Upper lobe of left lung (tissue), 6 donors: Measurements from ENCODE around the gene MCAT. TPM values are rescaled to one million over a fixed set of nuclear protein-coding genes. Genes with fewer than 3 reads are reported as not detected.

Source experiments
- ATAC-seq, 2 donors: fragments of 200-7000 bp; cut with Tn5 transposase; one replicate each; pipeline ENCODE4 v1.9.1; 2022; ENCODE audit warnings: mild to moderate bottlenecking in 2 of 2, moderate library complexity in 2 of 2; ENCODE audit not compliant: low FRiP score in 2 of 2
- DNase-seq, 2 donors: peaks; one replicate each; pipeline ENCODE4 v3.0.0-alpha.2; 2019 to 2020
- H3K27ac ChIP-seq, 4 donors: fragments of 200-600 bp; sonication (generic); one replicate each; pipeline ENCODE4 v1.5.1; 2016 to 2019
- H3K27me3 ChIP-seq, 4 donors: fragments of 200-600 bp; sonication (generic); one replicate each; pipeline ENCODE4 v1.5.1; 2017 to 2019
- H3K36me3 ChIP-seq, 4 donors: fragments of 200-600 bp; sonication (generic); one replicate each; pipeline ENCODE4 v1.5.1; 2016 to 2019
- H3K4me1 ChIP-seq, 4 donors: fragments of 200-600 bp; sonication (generic); one replicate each; pipeline ENCODE4 v1.5.1; 2018 to 2019
- H3K4me3 ChIP-seq, 4 donors: fragments of 200-600 bp; sonication (generic); one replicate each; pipeline ENCODE4 v1.5.1; 2017 to 2019; ENCODE audit warnings: mild to moderate bottlenecking in 2 of 4, moderate library complexity in 1 of 4
- H3K9me3 ChIP-seq, 4 donors: fragments of 200-600 bp; sonication (generic); one replicate each; pipeline ENCODE4 v1.5.1; 2018 to 2019
- CTCF ChIP-seq, 6 experiments: fragments of 450-650 bp in 4 of 6; fragments of 200-600 bp in 2 of 6; sonication (generic) in 2 of 6; IDR thresholded peaks; one replicate each; pipeline ENCODE4 v1.5.1; 2016 to 2019; ENCODE audit warnings: antibody characterized with exemption in 6 of 6
- EP300 ChIP-seq, 4 donors: sonication (generic); formaldehyde crosslinking; IDR thresholded peaks; one replicate each; pipeline ENCODE4 v1.5.1; 2017; ENCODE audit warnings: antibody characterized with exemption in 4 of 4, control low read depth in 2 of 4
- POLR2A ChIP-seq, 4 donors: fragments of 450-650 bp; IDR thresholded peaks; one replicate each; pipeline ENCODE4 v1.5.1; 2016 to 2017; ENCODE audit warnings: antibody characterized with exemption in 4 of 4, mild to moderate bottlenecking in 2 of 4
- POLR2AphosphoS5 ChIP-seq, 2 donors: sonication (generic); formaldehyde crosslinking; IDR thresholded peaks; one replicate each; pipeline ENCODE4 v1.5.1; 2017; ENCODE audit warnings: antibody characterized with exemption in 2 of 2
- WGBS, 2 donors: methylation state at CpG; one replicate each; pipeline ENCODE4 v1.1.5; 2017 to 2018; 5-methylcytosine and 5-hydroxymethylcytosine counted together
- total RNA-seq, 6 donors: library from RNA; depleted of rRNA in 4 of 6; stranded (reverse); fragments of >200 nt in 4 of 6; gene quantifications; one replicate each; pipeline versions ENCODE4 v1.1.0 to v1.2.1, GENCODE V29; 2016 to 2021
- donor health status: DM: no; HTN: no; CAD: no; lungs with moderate emphysema.
- donor health status: DM: no; HTN: yes; CAD: no; lungs with severe emphysema.

The MCAT gene
- total RNA-seq, 6 donors from 2014 or later = 15.6 to 34.4 (median 18.5) TPM

- H3K9me3 ChIP-seq = no peaks in the 10 kb centered on the region
- peaks cover 10 to 74% (median 58%) of the 10 kb centered on the region in 4 donors for H3K36me3 ChIP-seq
- no peak overlapping the region for H3K4me3 ChIP-seq
- H3K4me1 ChIP-seq = no peaks in the 10 kb centered on the region
- ATAC-seq = no peak
- 94% methylated on average over 19 of the region's 19 CpGs for WGBS, 2 donors
- TF ChIP-seq EP300 (IDR thresholded peaks at IDR 0.05) = no peak
- DNase-seq = peak in 1 of 2 donors; percentile 60
- H3K27me3 ChIP-seq = no peaks in the 10 kb centered on the region
- no peak overlapping the region for H3K27ac ChIP-seq
These were observed 29.0 kb upstream of the MCAT start for GRCh38 chr22:43172191-43172590.

- Histone ChIP-seq H3K36me3 (peaks cover 10 to 75% (median 58%) of the 10 kb centered on the region in 4 donors), H3K27me3 (no peaks in the 10 kb centered on the region), H3K27ac (no peak overlapping the region), H3K9me3 (no peaks in the 10 kb centered on the region), H3K4me3 (no peak overlapping the region), H3K4me1 (no peaks in the 10 kb centered on the region)
- no peak for ATAC-seq
- TF ChIP-seq CTCF (IDR thresholded peaks at IDR 0.05) = no peak
- WGBS, 2 donors = 90 to 98% methylated on average over 5 to 12 of the region's 12 CpGs
- DNase-seq = no peak
These were observed 28.4 kb upstream of the MCAT start for GRCh38 chr22:43171607-43172006.

GRCh38 chr22:43171019-43171491, 27.9 kb upstream of the MCAT start:
- no peak overlapping the region for H3K4me3 ChIP-seq
- DNase-seq (peak in 1 of 2 donors; percentile 63), ATAC-seq (no peak)
- no peaks in the 10 kb centered on the region for H3K27me3 ChIP-seq
- peaks cover 10 to 75% (median 56%) of the 10 kb centered on the region in 4 donors for H3K36me3 ChIP-seq
- H3K27ac ChIP-seq = no peak overlapping the region
- TF ChIP-seq POLR2AphosphoS5 (IDR thresholded peaks at IDR 0.05) (no peak), EP300 (IDR thresholded peaks at IDR 0.05) (no peak), POLR2A (IDR thresholded peaks at IDR 0.05) (no peak), CTCF (IDR thresholded peaks at IDR 0.05) (no peak)
- H3K9me3 ChIP-seq = no peaks in the 10 kb centered on the region
- no peaks in the 10 kb centered on the region for H3K4me1 ChIP-seq
- 83 to 90% methylated on average over 7 to 13 of the region's 14 CpGs for WGBS, 2 donors

GRCh38 chr22:43170131-43170480, 26.9 kb upstream of the MCAT start:
- ATAC-seq (no peak), DNase-seq (no peak)
- no peak overlapping the region for H3K27ac ChIP-seq
- H3K27me3 ChIP-seq = no peaks in the 10 kb centered on the region
- no peak for TF ChIP-seq POLR2AphosphoS5 (IDR thresholded peaks at IDR 0.05)
- no peak for TF ChIP-seq EP300 (IDR thresholded peaks at IDR 0.05)
- no peak for TF ChIP-seq CTCF (IDR thresholded peaks at IDR 0.05)
- no peak for TF ChIP-seq POLR2A (IDR thresholded peaks at IDR 0.05)
- H3K36me3 ChIP-seq = peaks cover 10 to 71% (median 51%) of the 10 kb centered on the region in 4 donors
- WGBS, 2 donors = 93 to 98% methylated on average over 6 to 9 of the region's 9 CpGs
- peaks cover 0 to 1% (median 0%) of the 10 kb centered on the region in 4 donors for H3K4me1 ChIP-seq
- no peaks in the 10 kb centered on the region for H3K9me3 ChIP-seq
- no peak overlapping the region for H3K4me3 ChIP-seq

GRCh38 chr22:43169310-43170130, 26.3 kb upstream of the MCAT start:
- ATAC-seq (no peak), DNase-seq (peak in 1 of 2 donors; percentile 58)
- H3K36me3 ChIP-seq = peaks cover 10 to 65% (median 46%) of the 10 kb centered on the region in 4 donors
- H3K4me1 ChIP-seq = peaks cover 3 to 7% (median 5%) of the 10 kb centered on the region in 4 donors
- TF ChIP-seq CTCF (IDR thresholded peaks at IDR 0.05) (no peak), POLR2A (IDR thresholded peaks at IDR 0.05) (no peak), POLR2AphosphoS5 (IDR thresholded peaks at IDR 0.05) (no peak), EP300 (IDR thresholded peaks at IDR 0.05) (no peak)
- 88 to 91% methylated on average over 9 to 22 of the region's 23 CpGs for WGBS, 2 donors
- no peaks in the 10 kb centered on the region for H3K27me3 ChIP-seq
- H3K27ac ChIP-seq = no peak overlapping the region
- H3K4me3 ChIP-seq = no peak overlapping the region
- H3K9me3 ChIP-seq = no peaks in the 10 kb centered on the region
